GM19324 (cell line): ENCODE results near the gene ASB15.
"Not testable (repeated sequence)": the region's sequence is repeated elsewhere in the genome, so short reads cannot be mapped to it uniquely, and the experiment has no call there.

Source experiments
- ATAC-seq: cut with Tn5 transposase; IDR thresholded peaks from one replicate; pipeline ENCODE4 v1.9.1; 2021; ENCODE audit warnings: mild to moderate bottlenecking, moderate library complexity; ENCODE audit not compliant: unreplicated experiment, low FRiP score

ASB15 gene

GRCh38 chr7:123634011-123634573 lies 32.5 kb downstream of the ASB15 start:
- ATAC-seq: not testable (repeated sequence)

- no peak for ATAC-seq
These were observed 34.1 kb downstream of the ASB15 start for GRCh38 chr7:123635551-123636359.

GRCh38 chr7:123637203-123637602 lies 35.6 kb downstream of the ASB15 start:
- ATAC-seq: no peak

GRCh38 chr7:123637878-123638277 lies 36.3 kb downstream of the ASB15 start:
- ATAC-seq: no peak

GRCh38 chr7:123639631-123640030 lies 38.0 kb downstream of the ASB15 start:
- no peak for ATAC-seq

GRCh38 chr7:123640583-123640982 lies 39.0 kb downstream of the ASB15 start:
- ATAC-seq: no peak

GRCh38 chr7:123641901-123642300 lies 40.3 kb downstream of the ASB15 start:
- ATAC-seq: no peak

GRCh38 chr7:123643495-123644441 lies 42.1 kb downstream of the ASB15 start:
- ATAC-seq: no peak

GRCh38 chr7:123645516-123645915 lies 43.9 kb downstream of the ASB15 start:
- ATAC-seq: no peak

GRCh38 chr7:123647106-123647730 lies 45.6 kb downstream of the ASB15 start:
- no peak for ATAC-seq

- ATAC-seq: no peak
These were observed 48.3 kb downstream of the ASB15 start for GRCh38 chr7:123649964-123650363.

- no peak for ATAC-seq
These were observed 49.0 kb downstream of the ASB15 start for GRCh38 chr7:123650595-123650994.

GRCh38 chr7:123652406-123652805 lies 50.8 kb downstream of the ASB15 start:
- no peak for ATAC-seq

GRCh38 chr7:123653162-123653561 lies 51.5 kb downstream of the ASB15 start:
- ATAC-seq: no peak

- ATAC-seq: no peak
These were observed 54.0 kb downstream of the ASB15 start, which contains the start of gene LMOD2 for GRCh38 chr7:123655614-123656013. LMOD2 (plus strand) TSS chr7:123655866; CDS start chr7:123655964, 98 bp downstream.

GRCh38 chr7:123656544-123657303 lies 55.1 kb downstream of the ASB15 start:
- no peak for ATAC-seq

GRCh38 chr7:123657304-123657685 lies 55.7 kb downstream of the ASB15 start:
- ATAC-seq: no peak

- no peak for ATAC-seq
These were observed 56.4 kb downstream of the ASB15 start for GRCh38 chr7:123658023-123658422.

- ATAC-seq: no peak
These were observed 59.1 kb downstream of the ASB15 start for GRCh38 chr7:123660514-123661354.
